Measurements from ENCODE around the gene MIB2.
"Not testable (repeated sequence)": the region's sequence is repeated elsewhere in the genome, so short reads cannot be mapped to it uniquely, and the experiment has no call there.

DNA sequence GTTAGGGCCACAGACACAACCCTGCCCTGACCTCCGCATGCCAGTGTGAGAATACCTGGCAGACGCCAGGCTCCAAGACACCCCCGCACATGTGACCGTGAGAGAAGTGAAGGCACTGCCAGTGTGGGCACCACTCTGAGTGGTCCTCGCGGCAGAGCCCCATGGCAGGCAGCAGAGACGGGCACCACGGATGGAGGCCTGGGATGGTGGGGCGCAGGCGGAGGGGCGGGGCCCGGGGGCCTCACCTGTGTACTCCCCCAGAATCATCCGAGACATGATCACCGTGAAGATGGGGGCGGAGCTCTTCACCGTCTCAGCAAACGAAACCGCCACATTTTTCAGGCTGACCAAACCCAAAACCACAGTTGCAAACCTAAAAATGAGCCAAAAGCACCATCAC is 59.9 kb downstream of the MIB2 start:
- TF ChIP-seq, protein P1, sequence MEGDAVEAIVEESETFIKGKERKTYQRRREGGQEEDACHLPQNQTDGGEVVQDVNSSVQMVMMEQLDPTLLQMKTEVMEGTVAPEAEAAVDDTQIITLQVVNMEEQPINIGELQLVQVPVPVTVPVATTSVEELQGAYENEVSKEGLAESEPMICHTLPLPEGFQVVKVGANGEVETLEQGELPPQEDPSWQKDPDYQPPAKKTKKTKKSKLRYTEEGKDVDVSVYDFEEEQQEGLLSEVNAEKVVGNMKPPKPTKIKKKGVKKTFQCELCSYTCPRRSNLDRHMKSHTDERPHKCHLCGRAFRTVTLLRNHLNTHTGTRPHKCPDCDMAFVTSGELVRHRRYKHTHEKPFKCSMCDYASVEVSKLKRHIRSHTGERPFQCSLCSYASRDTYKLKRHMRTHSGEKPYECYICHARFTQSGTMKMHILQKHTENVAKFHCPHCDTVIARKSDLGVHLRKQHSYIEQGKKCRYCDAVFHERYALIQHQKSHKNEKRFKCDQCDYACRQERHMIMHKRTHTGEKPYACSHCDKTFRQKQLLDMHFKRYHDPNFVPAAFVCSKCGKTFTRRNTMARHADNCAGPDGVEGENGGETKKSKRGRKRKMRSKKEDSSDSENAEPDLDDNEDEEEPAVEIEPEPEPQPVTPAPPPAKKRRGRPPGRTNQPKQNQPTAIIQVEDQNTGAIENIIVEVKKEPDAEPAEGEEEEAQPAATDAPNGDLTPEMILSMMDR (IDR thresholded peaks at IDR 0.05; ENCODE audit: insufficient read depth, low read length) = not testable (repeated sequence)
- not testable (repeated sequence) for TF ChIP-seq POLR2AphosphoS5 (IDR thresholded peaks at IDR 0.05; ENCODE audit: low read depth); GABPA (IDR thresholded peaks at IDR 0.05; ENCODE audit: low read depth); SPI1 (IDR thresholded peaks at IDR 0.05; ENCODE audit: borderline replicate concordance, low read depth)
- TF ChIP-seq, protein P2, sequence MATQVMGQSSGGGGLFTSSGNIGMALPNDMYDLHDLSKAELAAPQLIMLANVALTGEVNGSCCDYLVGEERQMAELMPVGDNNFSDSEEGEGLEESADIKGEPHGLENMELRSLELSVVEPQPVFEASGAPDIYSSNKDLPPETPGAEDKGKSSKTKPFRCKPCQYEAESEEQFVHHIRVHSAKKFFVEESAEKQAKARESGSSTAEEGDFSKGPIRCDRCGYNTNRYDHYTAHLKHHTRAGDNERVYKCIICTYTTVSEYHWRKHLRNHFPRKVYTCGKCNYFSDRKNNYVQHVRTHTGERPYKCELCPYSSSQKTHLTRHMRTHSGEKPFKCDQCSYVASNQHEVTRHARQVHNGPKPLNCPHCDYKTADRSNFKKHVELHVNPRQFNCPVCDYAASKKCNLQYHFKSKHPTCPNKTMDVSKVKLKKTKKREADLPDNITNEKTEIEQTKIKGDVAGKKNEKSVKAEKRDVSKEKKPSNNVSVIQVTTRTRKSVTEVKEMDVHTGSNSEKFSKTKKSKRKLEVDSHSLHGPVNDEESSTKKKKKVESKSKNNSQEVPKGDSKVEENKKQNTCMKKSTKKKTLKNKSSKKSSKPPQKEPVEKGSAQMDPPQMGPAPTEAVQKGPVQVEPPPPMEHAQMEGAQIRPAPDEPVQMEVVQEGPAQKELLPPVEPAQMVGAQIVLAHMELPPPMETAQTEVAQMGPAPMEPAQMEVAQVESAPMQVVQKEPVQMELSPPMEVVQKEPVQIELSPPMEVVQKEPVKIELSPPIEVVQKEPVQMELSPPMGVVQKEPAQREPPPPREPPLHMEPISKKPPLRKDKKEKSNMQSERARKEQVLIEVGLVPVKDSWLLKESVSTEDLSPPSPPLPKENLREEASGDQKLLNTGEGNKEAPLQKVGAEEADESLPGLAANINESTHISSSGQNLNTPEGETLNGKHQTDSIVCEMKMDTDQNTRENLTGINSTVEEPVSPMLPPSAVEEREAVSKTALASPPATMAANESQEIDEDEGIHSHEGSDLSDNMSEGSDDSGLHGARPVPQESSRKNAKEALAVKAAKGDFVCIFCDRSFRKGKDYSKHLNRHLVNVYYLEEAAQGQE (IDR thresholded peaks at IDR 0.05; ENCODE audit: insufficient replicate concordance, low read depth) = not testable (repeated sequence)

Measured in HL-60 (cell line).